CD4-positive, alpha-beta T cell treated with Interleukin-21 for 1 hour (primary cell): ENCODE measurements around the gene G6PC3.
A peak's percentile ranks its signal among the peaks of the same experiment; 100 is the strongest.

ENCODE experiments used
- DNase-seq: peaks from one replicate; pipeline ENCODE4 v3.0.0-alpha.2; 2020

Gene G6PC3

DNA sequence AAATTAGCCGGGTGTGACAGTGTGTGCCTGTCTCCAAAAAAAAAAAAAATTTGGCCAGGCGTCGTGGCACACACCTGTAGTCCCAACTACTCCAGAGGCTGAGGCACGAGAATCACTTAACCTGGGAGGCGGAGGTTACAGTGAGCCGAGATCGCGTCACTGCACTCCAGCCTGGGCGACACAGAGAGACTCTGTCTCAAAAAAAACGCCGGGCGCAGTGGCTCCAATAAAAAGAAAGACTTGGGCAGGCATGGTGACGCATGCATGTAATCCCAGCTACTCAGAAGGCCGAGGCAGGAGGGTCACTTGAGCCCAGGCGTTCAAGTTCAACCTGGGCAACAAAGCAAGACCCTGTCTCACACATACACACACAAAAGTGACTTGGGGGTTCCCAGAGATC is 7.7 kb upstream of the G6PC3 start:
- no peak for DNase-seq

- no peak for DNase-seq
Measured at GRCh38 chr17:44063704-44064639, 6.6 kb upstream of the G6PC3 start.

DNA sequence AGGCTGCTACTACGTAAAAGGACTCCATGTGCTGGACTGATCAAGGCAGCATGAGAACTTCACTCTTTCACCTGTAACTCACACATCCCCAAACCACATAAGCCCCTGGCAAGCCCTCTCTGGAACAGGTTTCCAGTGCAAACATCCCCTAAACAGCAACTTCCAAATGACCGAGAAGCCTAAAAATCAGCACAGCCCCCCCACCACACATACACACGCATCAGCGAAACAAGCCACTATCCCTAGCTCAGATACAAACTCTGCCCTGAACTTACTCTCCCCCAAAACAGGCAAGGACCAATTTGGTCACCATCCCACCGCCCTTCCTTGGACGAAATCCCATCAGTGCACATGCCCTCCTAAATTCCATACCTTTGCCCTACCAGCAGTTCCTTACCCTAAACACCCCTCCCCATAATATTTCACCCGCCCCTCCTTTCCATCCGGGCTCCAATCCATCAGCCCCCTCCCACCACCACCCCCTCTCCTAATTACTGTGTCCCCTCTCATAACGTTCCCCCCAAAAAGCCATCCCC is 4.8 kb upstream of the G6PC3 start:
- peak; percentile 19 for DNase-seq

DNA sequence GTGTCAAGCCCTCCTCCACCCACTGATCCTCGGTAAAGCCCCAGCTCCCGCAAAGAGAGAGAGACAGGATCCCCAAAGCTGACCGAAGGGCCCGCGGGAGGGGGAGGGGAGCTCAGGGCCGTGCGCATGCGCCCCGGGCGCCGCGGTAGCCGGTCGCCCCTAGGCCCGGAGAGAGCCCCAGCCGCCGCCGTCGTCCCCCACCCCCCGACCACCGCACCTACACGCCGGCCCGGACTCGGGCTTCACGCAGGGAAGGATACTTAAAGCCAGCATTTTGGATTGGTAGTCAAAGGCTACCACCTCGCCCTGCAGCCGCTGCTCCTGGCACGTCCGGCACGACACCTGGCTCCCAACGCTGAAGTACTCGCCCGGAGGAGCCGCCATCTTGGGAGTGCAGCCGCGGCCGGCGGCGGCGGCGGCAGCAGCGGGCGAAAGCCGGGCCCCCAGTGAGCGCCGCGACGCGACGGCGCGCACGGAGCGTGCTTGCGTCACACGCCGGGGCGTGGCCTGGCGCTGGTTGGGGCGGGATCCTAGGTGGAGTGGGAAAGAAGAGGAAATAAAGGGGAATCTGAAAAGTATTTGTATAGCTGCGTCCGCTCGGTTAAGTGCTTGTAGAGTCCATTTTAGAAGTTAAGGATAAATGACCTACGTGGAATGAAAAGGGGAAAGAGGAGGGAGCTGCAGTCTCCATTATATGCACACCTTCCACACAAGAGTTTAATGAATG is 4.2 kb upstream of the G6PC3 start, which contains the start of gene LSM12:
LSM12 (minus strand) TSS at position 468 of the 727 bp plus-strand sequence; CDS start at position 384, 84 bp downstream.
- DNase-seq: peak; percentile 90

DNA sequence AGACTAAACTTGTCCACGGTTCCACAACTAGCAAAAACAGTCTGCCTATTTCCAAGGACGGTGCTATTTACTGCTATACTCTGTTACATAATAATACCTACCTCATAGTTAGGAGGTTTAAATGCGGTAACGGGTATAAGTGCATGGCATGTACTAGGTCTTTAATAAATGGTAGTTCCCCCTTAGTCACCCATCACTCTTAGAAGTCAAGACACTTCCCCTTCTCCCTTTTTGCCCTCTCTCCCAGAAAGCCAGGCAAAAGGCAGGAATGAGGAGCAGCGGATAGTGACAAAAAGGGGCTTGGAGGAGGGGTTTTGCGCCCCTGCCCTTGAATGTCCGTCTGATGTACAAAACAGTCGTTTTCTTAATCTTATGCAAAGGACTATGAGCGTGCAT is 3.0 kb upstream of the G6PC3 start:
- no peak for DNase-seq

GRCh38 chr17:44069974-44070454 is 521 bp upstream of the G6PC3 start:
- no peak for DNase-seq

GRCh38 chr17:44071198-44071520 is 624 bp downstream of the G6PC3 start:
- DNase-seq: no peak

DNA sequence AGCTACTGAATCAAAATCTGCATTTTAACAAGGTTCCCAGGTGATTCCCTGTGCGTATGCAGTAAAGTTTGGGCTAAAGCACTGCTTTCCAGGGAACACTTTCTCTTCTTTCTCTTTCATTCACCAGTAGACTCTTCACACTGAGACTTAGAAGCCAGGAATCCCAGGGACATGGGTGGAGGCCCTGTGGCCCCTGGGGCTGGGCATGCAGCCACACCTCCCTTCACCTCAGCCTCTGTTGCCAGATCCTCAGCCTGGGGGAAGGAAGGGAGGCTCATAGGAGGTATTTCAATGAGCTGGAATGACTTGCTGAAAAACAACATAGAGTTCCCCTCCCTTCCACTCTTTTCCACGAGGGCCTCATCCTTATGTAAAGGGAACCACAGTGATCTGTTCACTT is 1.2 kb downstream of the G6PC3 start:
- no peak for DNase-seq

DNA sequence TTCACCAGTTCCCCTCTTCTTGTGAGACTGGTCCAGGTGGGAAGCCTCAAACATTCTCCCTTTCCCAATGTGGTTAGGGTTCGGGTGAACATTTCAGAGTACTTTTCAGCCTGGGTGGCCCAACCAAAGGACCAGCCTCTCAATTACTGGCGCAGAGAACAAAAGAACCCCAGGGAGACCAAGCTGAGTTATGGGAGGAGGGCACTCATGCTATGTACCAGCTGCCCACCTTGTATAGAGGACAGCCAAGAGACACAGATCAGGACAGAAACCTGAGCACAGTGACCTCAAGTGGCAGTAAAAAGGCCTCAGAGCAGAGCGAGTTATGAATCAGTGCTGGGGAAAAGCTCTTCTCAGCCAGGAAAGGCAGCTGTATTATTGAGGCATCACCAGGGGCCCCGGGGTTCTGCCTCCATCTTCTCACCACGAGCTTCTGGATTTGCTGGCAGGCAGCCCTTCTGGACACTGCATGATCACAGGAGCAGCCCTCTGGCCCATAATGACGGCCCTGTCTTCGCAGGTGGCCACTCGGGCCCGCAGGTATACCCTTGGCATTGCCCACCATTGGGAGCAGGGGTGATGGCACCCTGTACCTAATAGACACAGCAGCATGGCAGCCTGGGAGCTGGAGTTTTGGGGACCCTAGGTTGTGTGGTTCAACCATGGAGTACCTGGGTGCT is 3.8 kb downstream of the G6PC3 start:
- DNase-seq: no peak

- no peak for DNase-seq
Measured at GRCh38 chr17:44074911-44075285, 4.4 kb downstream of the G6PC3 start.

GRCh38 chr17:44075598-44076293 is 5.2 kb downstream of the G6PC3 start:
- no peak for DNase-seq

GRCh38 chr17:44076716-44077594 is 6.4 kb downstream of the G6PC3 start:
- DNase-seq: no peak

- no peak for DNase-seq
Measured at GRCh38 chr17:44077595-44077909, 7.0 kb downstream of the G6PC3 start.

DNA sequence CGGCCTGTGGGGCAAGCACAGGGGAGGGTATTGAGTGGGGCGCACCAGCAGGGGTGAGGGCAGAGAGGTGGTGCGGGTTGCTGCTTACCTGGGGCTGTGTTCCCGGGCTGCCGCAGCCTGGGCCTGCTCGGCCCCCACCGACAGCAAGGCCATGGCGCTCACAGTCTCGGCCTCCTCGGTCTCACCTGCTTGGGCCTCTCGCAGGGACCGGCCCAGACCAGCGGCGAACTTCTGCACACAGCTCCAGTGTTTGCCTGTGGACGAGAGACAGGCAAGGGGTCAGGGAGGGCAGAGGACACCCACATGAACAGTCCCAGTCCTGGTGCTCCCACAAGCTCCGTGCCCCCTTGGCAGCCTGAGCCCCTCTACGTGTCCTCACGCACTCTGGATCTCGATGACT is 7.9 kb downstream of the G6PC3 start:
- no peak for DNase-seq

DNA sequence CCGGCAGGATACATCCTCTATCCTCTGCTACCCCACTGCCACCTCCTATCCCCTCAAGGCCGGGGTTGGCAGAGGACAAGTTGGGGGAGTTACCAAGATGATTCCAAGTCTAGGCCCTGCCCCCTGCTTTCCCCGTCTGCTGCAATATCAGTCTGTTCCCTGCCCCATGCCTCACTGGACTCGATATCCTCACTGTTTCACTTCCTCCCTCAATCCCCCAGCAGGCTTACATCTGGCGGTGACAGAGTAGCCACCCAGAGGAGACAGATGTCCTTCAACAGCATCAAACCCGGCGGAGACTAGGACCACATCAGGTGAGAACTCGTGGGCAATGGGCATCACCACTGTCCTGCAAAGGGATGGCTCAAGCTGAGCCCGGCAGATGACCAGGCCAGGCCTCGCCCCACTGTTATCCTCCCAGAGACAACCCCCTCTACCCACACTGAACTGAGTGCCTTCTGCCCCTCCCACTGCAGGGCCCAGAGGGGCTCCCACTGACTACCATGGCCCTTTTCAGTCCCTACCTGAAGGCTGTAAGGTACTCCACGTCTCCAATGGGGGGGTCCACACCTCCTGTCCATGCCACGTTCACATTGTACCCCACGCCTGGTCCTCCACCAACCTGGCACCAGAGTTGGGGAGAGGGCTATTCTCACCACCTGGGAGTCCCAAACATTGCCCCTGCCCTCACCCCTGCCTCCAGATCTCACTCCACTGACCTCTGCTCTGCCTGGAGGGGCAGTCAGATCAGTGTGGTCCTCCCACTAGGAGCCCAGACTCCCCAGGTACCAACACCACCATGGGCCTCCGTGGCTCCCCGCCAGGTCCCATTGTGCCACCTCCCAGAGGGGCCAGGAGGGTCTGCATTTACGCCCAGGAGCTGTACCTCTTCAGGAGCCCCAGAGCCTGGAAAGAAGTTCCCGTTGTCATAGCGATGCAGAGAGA is 9.6 kb downstream of the G6PC3 start:
- no peak for DNase-seq

- no peak for DNase-seq
Measured at GRCh38 chr17:44081681-44082080, 11.1 kb downstream of the G6PC3 start.

- DNase-seq: no peak
Measured at GRCh38 chr17:44082256-44082927, 11.9 kb downstream of the G6PC3 start.

- no peak for DNase-seq
Measured at GRCh38 chr17:44083250-44083849, 12.8 kb downstream of the G6PC3 start.

DNA sequence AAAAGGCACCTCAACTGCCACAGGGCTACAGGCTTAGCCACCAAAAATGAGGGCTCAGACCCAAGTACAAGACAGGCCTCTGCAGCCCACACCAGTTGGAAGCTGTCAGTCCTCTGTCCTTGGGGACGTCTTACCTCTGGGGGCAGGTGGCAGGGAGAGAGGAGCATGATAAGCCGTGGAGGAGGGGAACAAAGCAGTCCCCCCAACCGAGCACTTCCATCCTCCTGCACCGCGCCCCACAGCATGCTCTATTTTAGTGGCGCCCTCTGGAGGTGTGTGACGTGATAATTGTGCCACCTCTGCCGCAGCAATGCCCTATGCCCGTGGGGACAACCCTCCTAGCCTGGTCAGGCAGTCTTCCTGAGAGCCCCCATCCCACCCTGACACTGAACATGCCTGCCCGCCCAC is 13.6 kb downstream of the G6PC3 start:
- peak; percentile 25 for DNase-seq
